ENCODE results near the gene ANO6. TPM values are rescaled to one million over a fixed set of nuclear protein-coding genes. Genes with fewer than 3 reads are reported as not detected.

Gene ANO6
- total RNA-seq, 4 donors from 2014 or later, result 139 to 167 (median 155) TPM

GRCh38 chr12:45234139-45234865, 18.4 kb downstream of the ANO6 start:
- no peak for TF ChIP-seq CTCF (IDR thresholded peaks at IDR 0.05; ENCODE audit: low read depth)

GRCh38 chr12:45235087-45236025, 19.5 kb downstream of the ANO6 start:
- no peak for TF ChIP-seq CTCF (IDR thresholded peaks at IDR 0.05; ENCODE audit: low read depth)

GRCh38 chr12:45242180-45242579, 26.3 kb downstream of the ANO6 start:
- no peak for TF ChIP-seq CTCF (IDR thresholded peaks at IDR 0.05; ENCODE audit: low read depth)

- TF ChIP-seq CTCF (IDR thresholded peaks at IDR 0.05; ENCODE audit: low read depth), result no peak
These were observed 28.1 kb downstream of the ANO6 start for GRCh38 chr12:45243963-45244362.

GRCh38 chr12:45244561-45245343, 28.9 kb downstream of the ANO6 start:
- TF ChIP-seq CTCF (IDR thresholded peaks at IDR 0.05; ENCODE audit: low read depth), result no peak

- TF ChIP-seq CTCF (IDR thresholded peaks at IDR 0.05; ENCODE audit: low read depth), result no peak
These were observed 30.3 kb downstream of the ANO6 start for GRCh38 chr12:45246236-45246635.

Measured in subcutaneous adipose tissue (tissue), 4 donors.